Subcutaneous adipose tissue (tissue), 4 donors: ENCODE data around the gene TPH2. TPM values are rescaled to one million over a fixed set of nuclear protein-coding genes. Genes with fewer than 3 reads are reported as not detected.

Source experiments
- total RNA-seq, 4 donors: library from RNA; depleted of rRNA; stranded (reverse); fragments of >200 nt; gene quantifications; one replicate each; pipeline ENCODE4 v1.1.0, GENCODE V29; 2016
- TF ChIP-seq, protein P1 (sequence below): fragments of 450-650 bp; IDR thresholded peaks from one replicate; pipeline ENCODE4 v1.5.1; 2016; ENCODE audit warnings: low read depth, mild to moderate bottlenecking, control low read depth, antibody characterized with exemption, moderate library complexity

TPH2 gene
- total RNA-seq, 4 donors from 2014 or later: not detected

DNA sequence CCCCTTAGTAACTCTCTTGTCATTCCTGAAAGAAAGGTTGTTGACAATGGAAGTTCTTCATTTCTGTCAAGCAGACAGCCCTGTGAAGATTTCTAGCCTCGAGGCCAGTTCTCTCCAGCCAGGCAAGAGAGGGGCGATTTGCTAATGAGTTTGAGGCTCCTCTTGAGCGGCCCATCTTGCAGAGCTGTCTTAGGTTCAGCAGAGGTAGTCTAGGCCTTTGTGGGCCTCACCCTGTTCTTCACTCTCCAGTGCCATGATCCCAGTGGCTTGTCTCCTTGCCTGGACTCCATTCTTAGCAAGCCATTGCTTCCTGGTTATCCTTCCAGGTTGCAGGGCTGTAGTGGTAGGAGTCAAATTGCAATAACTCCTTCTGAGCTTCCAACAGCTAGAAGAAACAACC lies 9.7 kb downstream of the TPH2 start:
- TF ChIP-seq, protein P1, sequence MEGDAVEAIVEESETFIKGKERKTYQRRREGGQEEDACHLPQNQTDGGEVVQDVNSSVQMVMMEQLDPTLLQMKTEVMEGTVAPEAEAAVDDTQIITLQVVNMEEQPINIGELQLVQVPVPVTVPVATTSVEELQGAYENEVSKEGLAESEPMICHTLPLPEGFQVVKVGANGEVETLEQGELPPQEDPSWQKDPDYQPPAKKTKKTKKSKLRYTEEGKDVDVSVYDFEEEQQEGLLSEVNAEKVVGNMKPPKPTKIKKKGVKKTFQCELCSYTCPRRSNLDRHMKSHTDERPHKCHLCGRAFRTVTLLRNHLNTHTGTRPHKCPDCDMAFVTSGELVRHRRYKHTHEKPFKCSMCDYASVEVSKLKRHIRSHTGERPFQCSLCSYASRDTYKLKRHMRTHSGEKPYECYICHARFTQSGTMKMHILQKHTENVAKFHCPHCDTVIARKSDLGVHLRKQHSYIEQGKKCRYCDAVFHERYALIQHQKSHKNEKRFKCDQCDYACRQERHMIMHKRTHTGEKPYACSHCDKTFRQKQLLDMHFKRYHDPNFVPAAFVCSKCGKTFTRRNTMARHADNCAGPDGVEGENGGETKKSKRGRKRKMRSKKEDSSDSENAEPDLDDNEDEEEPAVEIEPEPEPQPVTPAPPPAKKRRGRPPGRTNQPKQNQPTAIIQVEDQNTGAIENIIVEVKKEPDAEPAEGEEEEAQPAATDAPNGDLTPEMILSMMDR: no peak

DNA sequence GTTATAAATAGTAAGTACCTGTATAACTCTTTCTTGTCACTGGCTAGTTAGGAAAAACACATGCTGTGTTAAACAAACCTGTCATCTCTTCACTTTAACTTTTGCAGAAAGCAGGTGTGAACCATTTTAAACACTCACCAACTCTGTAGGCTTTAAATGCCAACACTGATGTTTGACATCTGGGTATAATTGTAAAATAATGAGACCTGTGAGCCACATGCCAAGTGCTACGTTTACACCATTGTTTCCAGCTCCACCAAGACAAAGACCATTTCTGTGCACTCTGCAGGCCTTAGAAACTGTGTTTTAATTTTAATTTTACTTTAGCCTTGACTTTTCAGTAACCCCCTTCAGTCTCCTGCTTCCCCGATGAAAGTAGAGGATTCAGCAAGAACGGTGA lies 11.0 kb downstream of the TPH2 start:
- TF ChIP-seq, protein P1: no peak

DNA sequence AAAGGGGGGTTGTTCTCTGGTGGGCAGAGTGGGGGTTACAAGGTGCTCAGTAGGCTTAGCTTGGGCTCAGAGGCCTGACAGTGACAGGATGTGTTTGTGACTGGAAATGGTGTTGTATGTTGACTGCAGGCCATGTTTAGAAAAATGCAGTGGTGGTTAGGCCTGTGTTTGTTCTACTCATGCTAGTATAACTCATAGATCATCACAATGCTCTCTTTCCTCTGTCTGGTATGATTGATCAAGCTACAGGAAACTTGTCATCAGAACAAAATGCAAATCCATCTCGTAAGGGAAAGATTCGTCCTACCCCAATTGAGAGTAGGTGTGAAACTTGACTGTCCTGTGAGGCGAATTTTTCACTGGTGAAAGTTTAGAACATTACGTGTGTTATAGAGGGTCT lies 11.8 kb downstream of the TPH2 start:
- TF ChIP-seq, protein P1: no peak

DNA sequence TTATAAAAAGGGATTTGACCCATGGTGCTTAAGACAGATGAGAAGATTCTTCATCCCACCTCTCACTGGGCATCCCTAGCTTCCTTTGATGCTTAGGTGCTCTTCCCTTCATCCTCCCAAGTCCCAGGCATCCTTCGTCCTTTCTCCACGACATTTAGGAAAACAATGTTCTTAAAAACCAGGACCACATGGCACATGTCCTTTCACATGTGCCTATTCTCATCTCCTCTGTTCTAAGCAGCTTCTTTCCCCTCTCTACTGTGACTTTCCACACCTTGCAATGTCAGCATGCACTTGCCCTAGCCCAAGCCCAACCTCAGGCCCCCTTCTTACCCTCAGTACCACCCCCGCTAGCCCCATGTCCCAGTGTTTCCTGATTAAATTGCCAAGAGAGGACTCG lies 12.2 kb downstream of the TPH2 start:
- TF ChIP-seq, protein P1: no peak

DNA sequence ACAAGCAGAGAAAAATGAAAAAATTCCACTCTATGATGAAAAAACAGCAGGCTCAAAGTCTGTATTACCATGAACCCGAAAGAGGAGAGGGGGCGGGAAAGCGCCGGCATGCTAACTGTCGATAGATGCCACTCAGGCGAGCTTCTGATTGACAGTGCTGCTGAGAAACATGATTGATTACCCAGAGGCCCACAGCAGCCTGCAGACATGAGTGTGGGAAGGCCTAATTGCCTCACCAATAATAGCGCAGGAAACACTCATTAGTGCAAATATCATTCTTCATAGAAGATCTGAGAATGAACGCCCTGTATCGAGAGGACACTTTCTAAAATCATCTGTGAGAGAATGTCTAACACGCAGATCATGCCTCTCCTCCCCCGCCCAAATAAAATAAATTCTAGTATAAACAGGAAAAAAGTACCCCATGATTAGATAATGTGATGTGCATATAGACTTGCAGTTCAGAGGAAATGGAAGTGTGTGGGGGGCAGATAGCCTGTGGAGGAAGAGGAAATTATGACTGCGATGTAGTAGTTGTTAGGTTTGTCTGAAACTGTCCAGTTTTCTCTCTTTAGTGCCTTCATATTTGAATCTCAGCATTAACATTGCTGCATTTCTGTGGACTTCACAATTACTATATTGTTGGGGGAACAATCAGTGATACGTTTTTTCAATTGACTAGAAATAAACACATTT lies 15.6 kb downstream of the TPH2 start:
- TF ChIP-seq, protein P1: no peak

DNA sequence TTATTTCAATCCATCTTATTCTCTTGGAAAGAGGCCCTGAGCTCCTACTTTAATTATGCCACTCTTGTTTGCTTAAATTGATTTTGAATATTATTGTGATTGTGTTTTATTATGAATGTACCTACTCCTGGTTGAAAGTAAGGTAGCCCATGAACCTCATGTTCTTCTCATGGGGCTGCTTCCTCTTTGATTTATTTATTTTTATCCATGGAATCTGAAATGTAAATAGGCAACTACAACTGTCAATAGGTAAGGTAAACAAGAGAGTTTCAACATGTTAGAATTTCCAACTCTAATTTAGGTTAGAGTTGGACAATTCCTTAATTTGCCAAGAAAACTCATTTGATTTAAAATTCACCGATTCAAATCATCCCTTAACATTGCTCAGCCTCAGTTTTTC lies 16.2 kb downstream of the TPH2 start:
- TF ChIP-seq, protein P1: no peak

DNA sequence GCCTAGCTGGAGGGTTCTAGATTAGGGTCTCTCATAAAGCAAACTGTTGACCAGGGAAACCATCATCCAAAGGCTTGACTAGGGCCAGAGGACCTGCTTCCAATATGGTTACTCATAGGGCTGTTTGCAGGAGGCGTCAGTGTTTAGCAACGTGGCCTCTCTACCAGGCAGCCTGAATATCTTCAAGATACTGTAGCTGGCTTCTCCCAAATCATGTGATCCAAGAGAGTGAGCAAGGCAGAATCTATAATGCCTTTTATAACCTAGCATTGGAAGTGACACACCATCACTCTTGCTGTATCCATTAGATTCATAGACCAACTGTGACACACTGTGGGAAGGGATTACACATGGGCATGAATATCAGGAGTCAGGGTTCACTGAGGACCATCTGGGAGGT lies 17.3 kb downstream of the TPH2 start:
- TF ChIP-seq, protein P1: no peak
